ENCODE measurements around the gene HLA-DRB5. TPM values are rescaled to one million over a fixed set of nuclear protein-coding genes. Genes with fewer than 3 reads are reported as not detected.
A peak's percentile ranks its signal among the peaks of the same experiment; 100 is the strongest.
"Not testable (repeated sequence)": the region's sequence is repeated elsewhere in the genome, so short reads cannot be mapped to it uniquely, and the experiment has no call there.

Gene HLA-DRB5
- total RNA-seq (under 1 TPM; 0.34 to 0.52 TPM), polyA plus RNA-seq (10 to 100 TPM in 1 of 3 donors, 1 to 10 TPM in 1, under 1 TPM in 1; 0.24 to 28.5 (median 1.8) TPM), total RNA-seq (0 to 0.26 (median 0) reads per million in 6 experiments)

DNA sequence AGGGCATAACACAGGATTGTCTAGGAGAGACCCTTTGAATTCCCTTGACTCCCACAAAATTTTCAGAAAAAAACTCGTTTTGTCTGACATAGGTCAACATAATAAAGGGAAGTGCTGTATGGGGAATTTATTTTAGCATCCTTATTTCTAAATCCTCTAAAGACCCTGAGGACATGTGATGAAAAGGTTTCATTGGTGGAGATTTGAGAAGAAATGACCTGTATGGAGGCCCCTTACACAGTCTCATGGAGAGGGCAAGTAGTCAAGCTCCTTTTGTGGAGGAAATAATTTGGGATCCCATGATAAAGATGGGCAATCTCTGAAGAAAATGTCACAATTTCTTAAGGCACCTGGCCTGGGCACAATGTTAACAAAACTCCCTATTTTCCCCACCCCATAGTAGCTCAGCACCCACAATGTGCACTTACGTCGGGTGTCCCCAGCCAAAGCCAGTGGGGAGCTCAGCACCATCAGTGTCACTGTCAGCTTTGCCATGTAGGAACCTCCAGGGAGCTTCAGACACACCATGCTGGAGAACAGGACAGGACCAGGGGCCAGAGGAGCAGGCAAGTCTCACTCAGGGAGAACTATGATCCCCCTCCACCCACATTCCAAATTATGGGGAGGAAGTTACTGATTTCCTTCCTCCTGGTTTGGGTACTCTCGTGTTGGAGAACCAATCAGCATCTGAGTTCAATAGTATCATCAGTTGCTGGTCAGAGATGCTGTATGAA is at the start of gene HLA-DRB5:
HLA-DRB5 (minus strand) TSS at position 591 of the 734 bp plus-strand sequence; CDS start at position 528, 63 bp downstream.
- Mint-ChIP-seq H3K27ac (peak within 1 kb of the TSS in 5 of 10 donors; percentile 6 to 61 (median 36)), H3K9me3 (peaks cover 0 to 3% (median 0%) of the 10 kb centered on the region in 9 donors), H3K27me3 (peaks cover 0 to 15% (median 3%) of the 10 kb centered on the region in 5 donors), H3K36me3 (no peaks in the 10 kb centered on the region), H3K4me3 (peak within 1 kb of the TSS in 7 of 10 donors; percentile 30 to 86 (median 70)), H3K4me1 (peaks cover 0 to 18% (median under 1%) of the 10 kb centered on the region in 4 donors)
- DNase-seq (peak in 3 of 10 donors; percentile 11 to 36 (median 26)), ATAC-seq (peak in 1 of 2 donors; percentile 41)
- POLR2A ChIA-PET, result no interaction called here

GRCh38 chr6:32578962-32579361 is 48.9 kb upstream of the HLA-DRB5 start:
- DNase-seq (no peak), ATAC-seq (no peak)
- no peaks in the 10 kb centered on the region for H3K9me3 Mint-ChIP-seq
- peaks cover 4 to 27% (median 11%) of the 10 kb centered on the region in 4 donors for H3K4me1 Mint-ChIP-seq
- H3K36me3 Mint-ChIP-seq, result no peaks in the 10 kb centered on the region
- peaks cover 0 to 2% (median 0%) of the 10 kb centered on the region in 5 donors for H3K27me3 Mint-ChIP-seq
- peak overlapping the region in 5 of 10 donors; percentile 1 to 24 (median 11) for H3K4me3 Mint-ChIP-seq
- POLR2A ChIA-PET, result no interaction called here
- peak overlapping the region in 3 of 10 donors; percentile 2 to 15 (median 3) for H3K27ac Mint-ChIP-seq

- H3K36me3 Mint-ChIP-seq, DNase-seq, H3K9me3 Mint-ChIP-seq, H3K27me3 Mint-ChIP-seq, ATAC-seq, H3K27ac Mint-ChIP-seq, H3K4me3 Mint-ChIP-seq, POLR2A ChIA-PET: not testable (repeated sequence)
- peaks cover 0 to 20% (median 8%) of the 10 kb centered on the region in 4 donors for H3K4me1 Mint-ChIP-seq
Measured at GRCh38 chr6:32577493-32577892, 47.4 kb upstream of the HLA-DRB5 start.

DNA sequence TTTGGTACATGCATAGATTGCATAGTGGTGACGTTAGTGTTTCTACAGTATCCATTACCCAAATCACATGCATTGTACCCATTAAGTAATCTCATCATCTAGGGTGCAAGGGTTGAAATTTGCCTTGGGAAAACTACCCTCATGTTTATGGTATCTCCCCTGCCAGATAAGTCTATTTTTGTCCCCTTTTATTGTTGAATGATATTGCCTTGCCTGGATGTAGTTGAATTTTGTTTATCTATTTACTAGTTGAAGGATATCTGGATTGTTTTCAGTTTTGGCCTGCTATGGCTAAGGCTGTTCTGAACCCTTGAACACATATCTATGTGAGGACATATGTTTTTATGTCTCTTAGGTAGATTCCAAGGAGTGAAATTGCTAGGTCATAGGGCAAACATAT is 46.2 kb upstream of the HLA-DRB5 start:
- ATAC-seq (no peak), DNase-seq (no peak)
- Mint-ChIP-seq H3K36me3 (no peaks in the 10 kb centered on the region), H3K27me3 (peaks cover 0 to 2% (median 0%) of the 10 kb centered on the region in 5 donors), H3K4me1 (peaks cover 0 to 20% (median 8%) of the 10 kb centered on the region in 4 donors), H3K4me3 (no peak overlapping the region), H3K27ac (no peak overlapping the region), H3K9me3 (no peaks in the 10 kb centered on the region)
- POLR2A ChIA-PET, result no interaction called here

DNA sequence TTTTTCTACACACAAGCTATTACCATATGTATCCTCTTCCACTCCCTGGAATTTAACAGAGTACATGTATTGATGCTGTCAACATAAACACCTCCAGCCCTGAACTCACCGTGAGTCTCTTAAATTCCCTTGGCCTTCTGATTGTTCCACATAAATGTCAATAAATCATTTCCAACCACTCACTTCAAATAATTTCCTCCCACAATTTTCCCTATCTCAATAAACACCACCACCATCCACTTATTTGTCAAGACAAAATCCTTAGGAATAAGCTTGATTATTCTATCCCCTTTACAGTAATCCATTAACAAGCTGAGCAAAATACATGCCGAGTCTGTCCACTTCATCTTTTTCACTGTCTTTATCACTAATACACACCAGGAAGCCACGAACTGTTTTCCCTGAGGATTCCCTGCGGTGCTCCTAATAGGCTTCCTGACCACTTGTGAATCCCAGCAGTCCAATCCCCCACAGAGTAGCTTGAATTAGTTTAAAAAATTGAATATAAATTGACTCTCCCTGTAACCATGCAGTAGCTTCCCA is 40.3 kb upstream of the HLA-DRB5 start:
- POLR2A ChIA-PET, result no interaction called here
- peaks cover 0 to 2% (median 0%) of the 10 kb centered on the region in 5 donors for H3K27me3 Mint-ChIP-seq

DNA sequence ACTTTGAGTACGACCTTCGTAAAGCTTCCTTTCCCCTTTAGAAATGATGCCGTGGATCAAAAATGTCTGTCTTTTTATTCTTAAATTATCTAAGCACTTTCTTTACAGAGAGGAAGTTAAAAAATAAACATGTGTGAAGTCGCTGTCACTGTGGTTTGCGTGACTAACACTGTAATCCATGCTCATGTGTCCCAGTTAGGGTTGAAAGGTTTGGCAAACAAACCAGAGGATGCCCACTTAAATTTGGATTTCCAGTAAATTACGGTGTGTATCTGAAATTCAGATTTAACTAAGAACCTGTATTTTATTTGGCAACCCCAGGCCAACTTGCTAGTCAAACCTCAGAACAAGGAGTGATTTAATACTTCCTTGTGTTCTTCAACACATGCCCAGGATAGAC is 38.5 kb upstream of the HLA-DRB5 start:
- H3K27ac Mint-ChIP-seq, result peak overlapping the region in 4 of 10 donors; percentile 44 to 77 (median 50)
- no peaks in the 10 kb centered on the region for H3K9me3 Mint-ChIP-seq
- peak overlapping the region in 5 of 10 donors; percentile 5 to 51 (median 30) for H3K4me3 Mint-ChIP-seq
- peaks cover 0 to 14% (median 7%) of the 10 kb centered on the region in 4 donors for H3K4me1 Mint-ChIP-seq
- no peak for DNase-seq
- peak in 1 of 2 donors; percentile 80 for ATAC-seq
- H3K27me3 Mint-ChIP-seq, result no peaks in the 10 kb centered on the region
- POLR2A ChIA-PET, result no interaction called here
- no peaks in the 10 kb centered on the region for H3K36me3 Mint-ChIP-seq

More for the DNA sequence above, 40.3 kb upstream of the HLA-DRB5 start:
- DNase-seq, result no peak
- ATAC-seq, result no peak
- Mint-ChIP-seq H3K27ac (no peak overlapping the region), H3K4me3 (no peak overlapping the region), H3K9me3 (no peaks in the 10 kb centered on the region), H3K36me3 (no peaks in the 10 kb centered on the region), H3K4me1 (peaks cover 0 to 14% (median 7%) of the 10 kb centered on the region in 4 donors)

- H3K9me3 Mint-ChIP-seq, result no peaks in the 10 kb centered on the region
- no peak overlapping the region for H3K27ac Mint-ChIP-seq
- no peak overlapping the region for H3K4me3 Mint-ChIP-seq
- POLR2A ChIA-PET, result no interaction called here
- H3K27me3 Mint-ChIP-seq, result peaks cover 0 to 15% (median 2%) of the 10 kb centered on the region in 5 donors
- ATAC-seq (no peak), DNase-seq (no peak)
- no peaks in the 10 kb centered on the region for H3K36me3 Mint-ChIP-seq
- H3K4me1 Mint-ChIP-seq, result peaks cover 0 to 14% (median 7%) of the 10 kb centered on the region in 4 donors
Measured at GRCh38 chr6:32566957-32567356, 36.9 kb upstream of the HLA-DRB5 start.

DNA sequence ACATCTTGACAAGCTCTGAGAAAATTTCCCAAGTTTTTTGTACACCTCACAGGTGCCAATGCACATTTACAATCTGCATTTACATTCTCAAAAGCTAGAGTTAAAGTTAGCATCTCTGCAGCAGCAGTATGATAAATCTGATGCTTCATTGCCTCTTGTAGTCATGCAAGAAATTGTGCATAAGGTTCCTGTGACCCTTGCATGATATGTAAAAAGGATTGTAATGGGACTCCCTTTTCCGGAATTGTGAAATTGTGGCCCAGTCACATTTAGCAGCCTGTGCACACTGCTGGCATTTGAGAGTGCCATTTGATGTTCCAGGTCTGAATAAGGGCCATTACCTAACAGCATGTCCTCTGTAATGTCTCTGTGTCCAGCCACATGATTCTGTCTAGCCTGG is 35.4 kb upstream of the HLA-DRB5 start:
- peaks cover 0 to 14% (median 7%) of the 10 kb centered on the region in 4 donors for H3K4me1 Mint-ChIP-seq
- no peaks in the 10 kb centered on the region for H3K36me3 Mint-ChIP-seq
- H3K9me3 Mint-ChIP-seq, result no peaks in the 10 kb centered on the region
- H3K4me3 Mint-ChIP-seq, result no peak overlapping the region
- H3K27ac Mint-ChIP-seq, result no peak overlapping the region
- H3K27me3 Mint-ChIP-seq, result peaks cover 0 to 17% (median 2%) of the 10 kb centered on the region in 5 donors
- POLR2A ChIA-PET, result no interaction called here
- ATAC-seq (no peak), DNase-seq (no peak)

DNA sequence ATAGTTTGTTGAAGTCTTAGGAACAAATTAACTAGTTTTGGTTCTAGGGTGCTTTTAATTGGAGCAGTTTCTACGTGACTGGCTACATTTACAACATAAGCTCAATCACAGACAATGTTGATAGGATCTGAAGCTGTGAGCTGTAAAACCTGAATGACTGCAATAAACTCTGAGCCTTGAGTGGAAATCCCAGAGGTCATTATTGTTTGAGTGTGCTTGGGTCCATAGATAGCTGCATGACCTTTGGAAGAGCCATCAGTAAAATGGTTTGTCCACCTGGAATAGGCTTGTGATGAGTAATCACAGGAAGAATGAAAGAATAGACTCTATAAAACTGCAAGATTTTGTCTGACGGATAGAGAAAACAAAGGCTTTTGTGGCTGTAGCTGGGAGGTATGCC is 32.9 kb upstream of the HLA-DRB5 start:
- no peak for ATAC-seq
- Mint-ChIP-seq H3K4me3 (no peak overlapping the region), H3K4me1 (peaks cover 0 to 3% (median 0%) of the 10 kb centered on the region in 4 donors), H3K27ac (no peak overlapping the region), H3K27me3 (peaks cover 0 to 30% (median 2%) of the 10 kb centered on the region in 5 donors), H3K36me3 (no peaks in the 10 kb centered on the region), H3K9me3 (peaks cover 0 to 4% (median 0%) of the 10 kb centered on the region in 9 donors)
- POLR2A ChIA-PET, result no interaction called here
- no peak for DNase-seq

- Mint-ChIP-seq H3K4me3 (no peak overlapping the region), H3K9me3 (peaks cover 0 to 4% (median 0%) of the 10 kb centered on the region in 9 donors), H3K27ac (no peak overlapping the region), H3K36me3 (no peaks in the 10 kb centered on the region), H3K4me1 (peaks cover 0 to 2% (median 0%) of the 10 kb centered on the region in 4 donors), H3K27me3 (peaks cover 0 to 33% (median 2%) of the 10 kb centered on the region in 5 donors)
- POLR2A ChIA-PET, result no interaction called here
- DNase-seq, result no peak
- ATAC-seq, result no peak
Measured at GRCh38 chr6:32559747-32560146, 29.7 kb upstream of the HLA-DRB5 start.

GRCh38 chr6:32558426-32559057 is 28.5 kb upstream of the HLA-DRB5 start:
- Mint-ChIP-seq H3K9me3 (peaks cover 0 to 4% (median 0%) of the 10 kb centered on the region in 9 donors), H3K4me1 (peaks cover 0 to 5% (median 0%) of the 10 kb centered on the region in 4 donors), H3K27ac (peak overlapping the region in 3 of 10 donors; percentile 2 to 64 (median 60)), H3K27me3 (peaks cover 0 to 33% (median 2%) of the 10 kb centered on the region in 5 donors), H3K4me3 (peak overlapping the region in 1 of 10 donors; percentile 34), H3K36me3 (no peaks in the 10 kb centered on the region)
- POLR2A ChIA-PET, result no interaction called here
- DNase-seq (no peak), ATAC-seq (no peak)

DNA sequence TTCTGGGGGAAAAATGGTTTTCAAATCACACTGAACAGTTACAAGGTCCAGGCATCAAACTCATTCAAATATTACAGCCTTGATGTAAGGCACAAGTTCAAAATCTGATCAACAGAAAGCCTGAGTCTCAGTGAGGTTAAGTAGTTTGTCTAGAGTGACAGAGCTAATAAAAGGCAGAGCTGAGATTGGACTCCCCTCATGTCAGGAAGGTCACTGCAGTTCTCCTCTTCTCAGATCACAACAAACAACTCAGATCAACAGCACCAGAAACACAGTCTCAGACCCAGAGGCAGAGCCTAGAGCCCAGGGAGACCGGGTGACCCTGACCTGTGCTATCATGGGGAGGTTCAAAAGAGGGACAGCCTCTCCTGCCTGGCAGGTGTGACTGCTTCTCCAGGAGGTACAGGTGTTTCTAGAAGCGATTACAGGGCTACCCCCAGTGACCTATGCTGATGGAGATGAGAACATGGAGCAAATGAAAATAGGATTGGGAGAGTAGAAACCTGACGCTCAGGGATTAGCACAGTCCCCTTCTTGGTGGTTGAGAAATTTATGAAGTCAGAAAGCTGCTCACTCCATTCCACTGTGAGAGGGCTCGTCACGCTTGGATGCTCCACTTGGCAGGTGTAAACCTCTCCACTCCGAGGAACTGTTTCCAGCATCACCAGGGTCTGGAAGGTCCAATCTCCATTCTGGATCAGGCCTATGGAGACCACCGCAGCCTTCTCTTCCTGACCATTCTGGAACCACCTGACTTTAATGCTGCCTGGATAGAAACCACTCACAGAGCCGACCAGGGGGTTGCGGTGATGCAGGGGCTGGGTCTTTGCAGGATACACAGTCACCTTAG is 24.3 kb upstream of the HLA-DRB5 start:
- H3K4me3 Mint-ChIP-seq, result no peak overlapping the region
- H3K36me3 Mint-ChIP-seq, result no peaks in the 10 kb centered on the region
- no peak overlapping the region for H3K27ac Mint-ChIP-seq
- no peak for ATAC-seq
- peaks cover 0 to 15% (median 2%) of the 10 kb centered on the region in 5 donors for H3K27me3 Mint-ChIP-seq
- peaks cover 0 to 7% (median 0%) of the 10 kb centered on the region in 4 donors for H3K4me1 Mint-ChIP-seq
- DNase-seq, result no peak
- H3K9me3 Mint-ChIP-seq, result peaks cover 0 to under 1% (median 0%) of the 10 kb centered on the region in 9 donors
- POLR2A ChIA-PET, result no interaction called here
